GM21381 (cell line): ENCODE results near the gene TEP1.
A peak's percentile ranks its signal among the peaks of the same experiment; 100 is the strongest.
"Not testable (repeated sequence)": the region's sequence is repeated elsewhere in the genome, so short reads cannot be mapped to it uniquely, and the experiment has no call there.

Source experiments
- ATAC-seq: cut with Tn5 transposase; IDR thresholded peaks from one replicate; pipeline ENCODE4 v1.9.1; 2021; ENCODE audit warnings: mild to moderate bottlenecking, moderate library complexity; ENCODE audit not compliant: unreplicated experiment

TEP1 gene

DNA sequence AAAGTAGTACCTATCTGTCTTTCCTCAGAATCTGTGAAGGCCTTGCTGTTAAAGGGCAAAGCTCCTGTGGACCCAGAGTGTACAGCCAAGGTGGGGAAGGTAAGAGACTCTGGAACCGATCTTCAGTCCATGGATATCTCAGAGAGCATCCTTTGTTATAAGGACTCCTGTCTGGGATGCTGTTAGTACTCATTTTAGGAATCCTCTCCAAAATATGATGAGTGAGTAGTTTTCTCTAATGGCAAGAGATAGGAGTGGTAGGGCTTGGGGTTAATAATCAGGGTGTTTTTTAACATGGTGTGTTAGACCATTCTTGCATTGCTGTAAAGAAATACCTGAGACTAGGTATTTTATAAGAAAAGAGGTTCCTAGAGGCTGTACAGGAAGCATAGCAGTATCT, 67.9 kb downstream of the TEP1 start:
- ATAC-seq: no peak

DNA sequence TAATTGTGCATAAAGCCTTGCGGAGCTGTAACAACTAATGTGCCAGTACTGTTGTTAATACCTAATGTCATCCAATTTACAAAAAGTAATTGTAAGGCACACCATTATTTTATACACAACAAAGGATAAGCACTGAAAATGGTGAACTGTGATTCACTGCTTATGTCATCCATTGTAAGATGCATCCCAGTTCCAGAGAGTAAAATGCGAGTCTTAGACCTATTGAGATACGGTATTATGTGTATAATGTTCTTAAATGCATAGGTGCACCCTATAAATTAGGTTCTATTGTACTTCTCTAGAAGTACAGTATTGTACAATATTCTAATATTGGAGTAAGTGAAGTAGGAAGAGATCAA, 69.5 kb downstream of the TEP1 start:
- no peak for ATAC-seq

DNA sequence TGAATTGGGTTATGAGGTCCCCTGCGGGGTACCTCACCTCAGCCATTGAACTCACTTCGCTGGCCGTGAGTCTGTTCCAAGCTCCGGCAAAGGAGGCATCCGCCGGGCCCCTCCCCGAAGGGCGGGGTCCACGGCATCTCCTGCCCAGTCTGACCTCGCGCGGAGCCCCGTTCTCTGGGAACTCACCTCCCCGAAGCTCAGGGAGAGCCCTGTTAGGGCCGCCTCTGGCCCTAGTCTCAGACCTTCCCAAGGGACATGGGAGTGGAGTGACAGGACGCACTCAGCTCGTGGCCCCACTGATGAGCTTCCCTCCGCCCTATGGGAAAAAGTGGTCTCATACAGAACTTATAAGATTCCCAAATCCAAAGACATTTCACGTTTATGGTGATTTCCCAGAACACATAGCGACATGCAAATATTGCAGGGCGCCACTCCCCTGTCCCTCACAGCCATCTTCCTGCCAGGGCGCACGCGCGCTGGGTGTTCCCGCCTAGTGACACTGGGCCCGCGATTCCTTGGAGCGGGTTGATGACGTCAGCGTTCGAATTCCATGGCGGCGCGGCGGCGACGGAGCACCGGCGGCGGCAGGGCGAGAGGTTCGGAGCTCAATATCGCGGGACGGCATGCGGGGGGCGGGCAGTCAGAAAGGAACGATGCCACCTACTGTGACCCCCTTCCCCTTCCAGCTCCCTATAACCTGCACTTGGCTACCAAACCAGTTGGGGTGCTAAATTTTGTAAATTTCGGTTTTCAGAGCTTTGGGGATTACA, 70.0 kb downstream of the TEP1 start, which contains the start of gene PARP2:
Gene PARP2 (plus strand): TSS at position 544 of the 770 bp plus-strand sequence. CDS start 7 bp downstream, at position 551.
- peak; percentile 95 for ATAC-seq

DNA sequence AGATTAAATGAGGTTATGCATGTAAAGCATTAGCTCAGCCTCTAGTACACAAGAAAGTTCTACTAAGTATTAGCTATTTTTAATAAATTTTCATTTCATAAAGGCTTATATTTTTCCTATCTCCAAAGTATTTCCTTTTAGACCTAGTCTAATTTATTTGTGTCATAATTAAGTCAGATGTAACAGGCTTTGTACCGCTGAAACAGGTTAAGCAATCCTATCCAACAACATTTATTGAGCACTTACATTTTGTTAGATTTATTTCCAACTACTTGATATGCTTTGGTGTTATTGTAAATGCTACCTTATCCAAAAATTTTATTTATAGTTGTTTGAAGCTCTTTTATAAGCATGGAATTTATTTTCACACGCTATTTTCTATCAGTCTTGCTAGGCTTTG, 71.7 kb downstream of the TEP1 start:
- no peak for ATAC-seq

DNA sequence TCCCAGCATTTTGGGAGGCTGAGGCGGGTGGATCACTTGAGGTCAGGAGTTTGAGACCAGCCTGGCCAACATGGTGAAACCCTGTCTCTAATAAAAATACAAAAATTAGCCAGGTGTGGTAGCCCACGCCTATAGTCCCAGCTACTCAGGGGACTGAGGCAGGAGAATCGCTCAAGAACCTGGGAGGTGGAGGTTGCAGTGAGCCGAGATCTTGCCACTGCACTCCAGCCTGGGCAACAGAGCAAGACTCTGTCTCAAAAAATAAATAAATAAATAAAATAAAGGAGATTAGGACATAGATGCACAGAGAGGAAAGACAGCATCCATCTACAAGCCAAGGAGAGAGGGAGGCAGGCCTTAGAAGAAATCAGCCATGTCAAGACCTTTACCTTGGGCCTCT, 72.3 kb downstream of the TEP1 start:
- ATAC-seq: not testable (repeated sequence)

DNA sequence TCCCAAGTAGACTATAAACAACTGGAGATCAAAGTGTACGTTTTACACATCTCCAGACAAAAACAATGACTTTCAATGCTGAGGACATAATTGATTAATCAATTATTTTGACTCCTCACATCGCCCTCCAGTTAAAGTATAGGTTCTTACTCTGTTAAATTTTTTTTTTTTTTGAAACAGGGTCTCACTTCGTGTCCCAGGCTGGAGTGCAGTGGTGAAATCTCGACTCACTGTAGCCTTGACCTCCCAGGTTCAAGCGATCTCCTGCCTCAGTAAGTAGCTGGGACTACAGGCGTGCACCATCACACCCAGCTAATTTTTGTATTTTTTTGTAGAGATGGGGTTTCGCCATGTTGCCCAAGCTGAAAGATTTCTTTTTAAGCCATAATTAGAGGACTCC, 79.3 kb downstream of the TEP1 start:
- ATAC-seq: no peak

DNA sequence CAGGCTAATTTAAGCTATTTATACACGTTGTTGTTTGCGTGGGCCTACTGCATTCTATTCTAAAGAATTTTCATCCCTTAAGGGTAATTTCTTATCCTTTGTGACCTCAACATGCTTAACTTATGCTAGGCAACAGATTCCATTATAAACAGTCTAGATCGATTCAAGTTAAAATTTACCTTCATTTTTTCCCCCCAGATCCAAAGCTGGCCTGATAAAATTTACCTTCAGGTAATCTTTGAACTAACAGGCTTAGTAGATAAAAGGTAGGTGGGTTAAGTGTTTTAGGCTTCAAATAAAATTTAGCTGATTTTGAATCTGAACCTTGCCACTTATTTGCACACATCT, 79.8 kb downstream of the TEP1 start:
- ATAC-seq: no peak

DNA sequence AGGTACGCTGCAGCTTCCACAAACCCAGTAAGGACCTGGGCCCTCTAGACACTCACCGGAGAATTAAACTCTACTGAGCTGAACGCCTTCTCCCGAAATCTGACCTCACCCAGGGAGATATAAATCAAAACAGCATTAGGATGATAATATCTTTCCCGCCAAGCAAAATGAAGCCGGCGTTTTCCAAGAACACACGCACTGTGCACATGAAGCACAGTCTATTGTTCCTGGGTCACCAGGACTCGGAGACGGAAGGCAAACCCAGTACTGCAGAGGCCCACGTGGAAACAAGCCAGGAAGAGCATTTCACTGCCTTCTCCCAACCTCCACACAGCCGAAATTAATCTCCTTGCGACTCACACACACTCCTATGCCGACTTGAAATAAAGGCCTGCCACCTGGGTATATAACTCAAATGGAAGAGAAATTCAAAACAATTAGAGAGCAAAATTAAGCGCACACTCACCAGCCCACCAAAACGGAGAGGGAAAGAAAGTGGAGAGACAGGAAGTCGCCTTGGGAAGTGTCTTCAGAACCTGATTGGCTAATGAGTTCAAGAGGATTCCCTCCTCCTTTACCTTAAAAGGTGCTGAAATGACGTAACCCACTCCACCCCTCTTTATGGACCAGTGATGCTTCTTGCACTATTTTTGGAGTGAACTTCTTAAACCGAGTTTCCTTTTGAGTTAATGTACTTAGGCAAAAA, 80.4 kb downstream of the TEP1 start, which contains the start of gene CCNB1IP1:
Gene CCNB1IP1 (minus strand): TSS at position 492 of the 706 bp plus-strand sequence. CDS start 16,756 bp downstream, outside the sequence.
- peak; percentile 97 for ATAC-seq

DNA sequence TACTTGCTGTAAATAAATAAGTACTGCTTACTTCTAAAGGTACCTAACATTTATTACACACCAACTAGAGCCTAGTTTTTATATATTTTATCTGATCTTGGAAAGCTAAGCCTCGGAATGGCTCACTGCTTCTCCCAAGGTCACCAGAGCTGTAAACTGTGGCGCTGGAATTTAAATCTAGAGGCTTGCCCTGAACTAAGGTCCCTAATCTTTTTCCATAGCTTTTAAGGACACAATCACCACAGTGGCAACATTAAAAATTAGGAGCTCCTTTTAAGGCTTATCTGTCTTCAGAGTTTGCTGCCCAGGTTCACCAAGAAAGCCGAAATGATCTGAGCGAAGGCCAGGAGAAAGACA, 80.9 kb downstream of the TEP1 start:
- ATAC-seq: no peak

DNA sequence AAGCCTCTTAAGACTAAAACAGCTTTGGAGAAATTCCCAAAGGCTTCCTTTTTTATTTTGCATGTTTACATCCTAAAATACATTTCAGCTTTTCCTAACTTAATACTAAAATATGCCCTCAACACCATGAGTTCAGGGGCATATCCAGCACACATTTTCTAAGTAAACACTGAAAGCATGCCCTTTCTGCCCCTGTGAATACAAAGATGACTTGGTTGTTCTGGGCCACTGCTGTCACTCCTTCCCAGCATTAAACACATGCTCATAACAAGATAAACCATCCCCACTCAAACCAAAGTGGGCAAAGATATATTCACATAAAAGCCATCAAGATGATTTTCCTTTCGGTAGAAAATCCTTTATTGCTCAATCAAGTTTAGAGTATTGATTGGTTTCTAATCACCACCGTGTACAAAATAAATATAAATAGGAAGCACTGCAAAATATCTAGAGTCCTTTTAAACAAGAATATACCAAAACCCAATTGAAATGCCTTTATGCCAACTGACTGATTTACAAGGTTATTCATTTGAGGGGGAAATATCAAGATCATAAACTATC, 82.2 kb downstream of the TEP1 start:
- ATAC-seq: no peak

DNA sequence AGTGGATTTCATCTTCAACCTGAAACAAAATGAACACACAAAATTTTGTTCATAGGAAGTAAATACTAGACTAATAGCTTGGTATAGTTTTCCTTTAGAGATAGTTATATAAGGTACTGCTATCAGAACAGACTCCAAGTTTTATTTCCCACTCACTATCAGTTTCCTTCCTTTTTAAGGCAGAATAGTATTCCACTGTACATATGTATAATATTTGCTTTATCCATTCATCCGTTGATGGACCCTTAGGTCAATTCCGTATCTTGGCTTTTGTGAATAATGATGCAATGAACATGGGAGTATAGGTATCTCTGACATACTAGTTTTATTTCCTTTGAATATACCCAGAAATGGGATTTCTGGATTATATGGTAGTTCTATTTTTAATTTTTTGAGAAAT, 83.9 kb downstream of the TEP1 start:
- no peak for ATAC-seq

DNA sequence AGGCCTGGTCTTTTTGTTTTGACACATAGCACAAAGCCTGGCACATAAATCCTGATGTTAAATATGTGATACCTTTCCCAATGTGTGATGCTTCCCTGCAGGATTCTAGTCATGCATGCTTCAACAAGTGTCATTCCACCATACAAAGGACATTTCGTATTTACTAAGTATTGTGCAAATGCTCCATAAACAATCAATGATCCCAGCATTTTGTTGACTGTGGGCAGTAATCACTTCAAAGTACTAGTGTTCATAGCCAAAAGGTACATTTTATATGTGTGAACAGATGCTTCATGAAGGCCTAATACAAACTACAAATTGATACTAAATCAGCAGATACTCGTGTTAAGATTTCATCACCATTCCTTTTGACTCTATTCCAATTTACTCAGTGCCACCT, 84.6 kb downstream of the TEP1 start:
- no peak for ATAC-seq

DNA sequence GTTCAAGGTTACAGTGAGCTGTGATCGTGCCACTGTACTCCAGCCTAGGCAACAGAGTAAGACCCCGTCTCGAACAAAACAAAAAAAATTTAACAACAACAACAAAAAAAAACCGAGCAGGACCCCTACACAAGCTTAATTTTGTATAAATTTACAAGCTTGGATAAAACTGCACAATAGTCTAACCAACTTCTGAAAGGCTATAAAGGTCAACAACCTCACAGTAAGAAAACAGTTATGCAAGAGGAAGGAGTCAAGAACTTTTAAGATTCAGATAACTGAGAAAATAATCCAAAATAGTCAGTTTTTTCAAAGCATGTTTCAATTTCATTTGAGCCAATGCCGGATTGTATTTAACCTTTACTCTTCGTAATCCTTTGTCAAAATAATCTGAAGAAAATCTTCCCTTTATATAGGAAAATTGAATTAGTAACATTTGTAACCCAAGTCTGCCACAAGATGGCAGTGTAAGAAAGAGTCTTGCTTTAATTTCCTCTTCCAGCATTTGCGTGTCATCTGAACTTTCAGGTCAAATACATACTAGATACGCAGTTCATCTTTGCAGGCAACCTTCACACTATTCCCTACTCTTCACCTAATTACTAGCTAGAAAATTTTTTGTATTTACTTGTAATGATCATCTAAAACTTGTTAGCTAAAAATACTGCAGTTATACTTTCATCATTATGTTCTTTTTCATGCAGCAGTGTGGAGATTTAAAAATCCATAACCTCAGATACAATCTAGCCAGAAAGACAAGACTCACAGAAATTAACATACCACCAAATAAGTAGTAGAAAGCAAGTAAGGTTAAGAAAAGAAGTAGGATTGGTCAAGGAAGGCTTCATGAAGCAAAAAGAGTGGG, 86.1 kb downstream of the TEP1 start:
- no peak for ATAC-seq

DNA sequence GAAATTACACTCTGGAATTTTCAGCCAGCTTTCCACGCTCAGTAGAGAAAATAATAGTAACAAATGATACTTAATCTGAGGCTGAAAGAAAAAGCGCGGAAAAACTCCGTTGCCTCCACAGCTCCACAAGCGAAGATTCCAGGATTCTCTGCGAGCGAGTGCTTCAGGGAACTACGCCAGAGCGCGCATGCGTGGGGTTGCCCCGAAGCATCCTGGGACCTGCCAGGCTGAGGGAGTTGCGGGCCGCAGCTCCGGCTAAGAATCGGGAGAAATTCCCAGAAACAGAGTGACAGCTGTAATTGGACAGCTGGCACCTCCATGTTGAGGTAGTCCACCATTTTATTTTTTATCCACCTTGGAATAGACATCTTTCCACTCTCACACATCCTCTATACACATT, 95.6 kb downstream of the TEP1 start:
- ATAC-seq: no peak
